AG04450 (cell line): ENCODE data around the gene GPR62. TPM values are rescaled to one million over a fixed set of nuclear protein-coding genes. Genes with fewer than 3 reads are reported as not detected.

Experiments used
- CTCF ChIA-PET: fragments of 300-600, 350-600 bp; formaldehyde crosslinking; extraction: SDS; loops from one replicate; lab custom pipeline; 2022; ENCODE audit warnings: antibody characterized with exemption, inconsistent platforms; lab: Charles Lee
- POLR2A ChIA-PET: fragments of 350-600 bp; formaldehyde crosslinking; extraction: SDS; loops from one replicate; lab custom pipeline; 2021; ENCODE audit warnings: antibody characterized with exemption, inconsistent platforms; lab: Yijun Ruan, JAX
- DNase-seq: peaks from one replicate; pipeline ENCODE4 v3.0.0-alpha.2; 2011; ENCODE audit warnings: low read depth, low spot score
- H3K27ac ChIP-seq: one replicate; pipeline ENCODE4 v1.5.1; 2012; ENCODE audit warnings: low read depth, low read length, control low read depth
- H3K27me3 ChIP-seq: one replicate; pipeline ENCODE4 v1.6.0; 2012; ENCODE audit warnings: low read length; ENCODE audit not compliant: control insufficient read depth, insufficient read depth
- H3K4me3 ChIP-seq: 2 replicates; pipeline ENCODE4 v1.5.1; 2011; ENCODE audit warnings: mild to moderate bottlenecking, low read depth, low read length, control low read depth
- H3K9me3 ChIP-seq: 2 replicates; pipeline ENCODE4 v1.5.1; 2012; ENCODE audit warnings: low read length; ENCODE audit not compliant: control insufficient read depth, insufficient read depth
- CTCF ChIP-seq: IDR thresholded peaks from 2 replicates; pipeline ENCODE4 v1.5.1; 2011; ENCODE audit warnings: low read depth, low read length, control low read depth, inconsistent platforms
- polyA plus RNA-seq: library from polyadenylated mRNA; depleted of rRNA; stranded (reverse); fragments of >200 nt; gene quantifications from 2 replicates; pipeline ENCODE4 v1.2.3, GENCODE V29; 2011; rRNA removed
- small RNA-seq: library from RNA; depleted of rRNA; stranded (forward); fragments of <200 nt; gene quantifications from one replicate; pipeline ENCODE3, GENCODE V24; 2012; ENCODE audit warnings: low read depth; ENCODE audit not compliant: insufficient read length

The GPR62 gene
- polyA plus RNA-seq, 1 experiment = not detected

GRCh38 chr3:52006820-52007133, 51.6 kb downstream of the GPR62 start:
- no peak for DNase-seq
- Histone ChIP-seq H3K9me3 (no peaks in the 10 kb centered on the region), H3K27ac (no peak overlapping the region), H3K4me3 (no peak overlapping the region), H3K27me3 (peaks cover 5% of the 10 kb centered on the region)
- no peak for TF ChIP-seq CTCF
- ChIA-PET CTCF (interaction anchor here (7.4 kb wide), 2 partner anchors 114 to 141 kb away, joined by 138 to 142 read pairs; no protein-coding TSS in a partner anchor), POLR2A (no interaction called here)

Small RNA genes lying within 50 kb of the gene (small RNA-seq; reads per million reads assigned to genes)
- not detected for gene AC115284.1

Other genes with a start within 250 kb of the GPR62 start
- gene GRM2, start 248.3 kb upstream of the GPR62 start, polyA plus RNA-seq = 0.01 TPM in 1 of 2 replicates, not detected in the other
- gene IQCF6, start 176.1 kb upstream of the GPR62 start, polyA plus RNA-seq = not detected in 2 replicates
- not detected in 2 replicates for gene IQCF2, start 93.8 kb upstream of the GPR62 start, polyA plus RNA-seq
- gene IQCF5, start 79.8 kb upstream of the GPR62 start, polyA plus RNA-seq = not detected in 2 replicates
- gene IQCF1, start 52.0 kb upstream of the GPR62 start, polyA plus RNA-seq = not detected in 2 replicates
- gene RRP9, start 13.5 kb upstream of the GPR62 start, polyA plus RNA-seq = 10.8 and 13.7 TPM in 2 replicates
- 7.5 and 10.4 TPM in 2 replicates for gene PARP3, start 13.0 kb upstream of the GPR62 start, polyA plus RNA-seq
- 54.6 and 69.2 TPM in 2 replicates for gene PCBP4, start 12.1 kb downstream of the GPR62 start, polyA plus RNA-seq
- gene ABHD14B, start 18.7 kb downstream of the GPR62 start, polyA plus RNA-seq = 34.5 and 37.5 TPM in 2 replicates
- gene ABHD14A, start 19.7 kb downstream of the GPR62 start, polyA plus RNA-seq = 8.2 and 9.9 TPM in 2 replicates
- gene ACY1, start 28.2 kb downstream of the GPR62 start, polyA plus RNA-seq = 20.4 and 27.8 TPM in 2 replicates
- gene RPL29, start 40.5 kb downstream of the GPR62 start, polyA plus RNA-seq = 1,368 and 1,889 TPM in 2 replicates
- gene DUSP7, start 101.2 kb downstream of the GPR62 start, polyA plus RNA-seq = 17.8 and 19.9 TPM in 2 replicates
- 4.1 and 4.5 TPM in 2 replicates for gene POC1A, start 199.0 kb downstream of the GPR62 start, polyA plus RNA-seq
- gene ALAS1, start 242.8 kb downstream of the GPR62 start, polyA plus RNA-seq = 61.4 and 61.7 TPM in 2 replicates